Memory B cell (primary cell): ENCODE results near the gene EIF5AL1.
"Not testable (repeated sequence)": the region's sequence is repeated elsewhere in the genome, so short reads cannot be mapped to it uniquely, and the experiment has no call there.

Experiments used
- ATAC-seq: fragments of 150-1000 bp; cut with Tn5 transposase; 2 replicates; pipeline ENCODE4 v1.10.0; 2021; ENCODE audit warnings: low read depth, mild to moderate bottlenecking, moderate library complexity
- DNase-seq, 2 donors: peaks; one replicate each; pipeline ENCODE4 v3.0.0; 2022; ENCODE audit warnings: low spot score in 2 of 2
- H3K27ac Mint-ChIP-seq: one replicate; pipeline ENCODE4 v1.8.0; 2022; ENCODE audit warnings: mild to moderate bottlenecking, moderate library complexity, mixed read lengths
- H3K27me3 Mint-ChIP-seq: one replicate; pipeline ENCODE4 v1.8.0; 2022; ENCODE audit warnings: mixed read lengths
- H3K36me3 Mint-ChIP-seq: one replicate; pipeline ENCODE4 v1.8.0; 2022; ENCODE audit warnings: mild to moderate bottlenecking, mixed read lengths
- H3K4me1 Mint-ChIP-seq: one replicate; pipeline ENCODE4 v1.8.0; 2022; ENCODE audit warnings: mixed read lengths
- H3K4me3 Mint-ChIP-seq: one replicate; pipeline ENCODE4 v1.8.0; 2022; ENCODE audit warnings: mild to moderate bottlenecking, moderate library complexity, mixed read lengths
- H3K9me3 Mint-ChIP-seq: one replicate; pipeline ENCODE4 v1.8.0; 2022; ENCODE audit warnings: mixed read lengths

EIF5AL1 gene

DNA sequence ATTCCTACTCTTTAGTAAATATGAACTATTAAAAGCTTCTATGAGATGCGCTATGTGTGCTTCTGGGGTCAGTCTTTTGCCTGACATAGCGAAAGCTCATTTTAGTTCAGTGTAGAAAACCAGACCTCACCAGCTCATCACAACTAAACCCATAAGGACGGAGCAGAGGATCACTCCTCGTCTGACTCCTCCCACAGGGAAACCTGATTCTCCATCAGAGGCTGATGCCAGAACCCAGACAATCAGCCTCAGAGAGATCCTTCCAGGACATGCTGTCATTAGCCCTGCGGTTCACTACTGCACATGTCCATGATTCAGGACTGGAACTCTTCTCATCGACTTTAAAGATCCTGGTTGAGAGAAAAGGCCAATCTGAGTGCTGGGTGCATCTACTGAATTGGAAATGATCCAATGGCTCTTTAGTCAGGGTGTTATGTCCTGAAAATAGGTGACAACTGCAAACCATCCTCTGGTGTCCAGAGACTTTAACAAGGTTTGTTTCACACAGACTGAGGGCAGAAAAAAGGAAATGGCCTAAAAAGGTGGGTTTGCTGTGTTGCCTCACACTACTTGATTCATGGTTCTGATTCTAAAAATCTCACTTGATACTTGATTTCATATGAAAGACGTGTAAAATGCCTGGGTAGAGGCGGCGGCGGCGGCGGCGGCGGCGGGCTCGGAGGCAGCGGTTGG lies at the start of gene EIF5AL1:
Gene EIF5AL1 (plus strand): TSS at position 643 of the 693 bp plus-strand sequence. CDS start 117 bp downstream, outside the sequence.
- not testable (repeated sequence) for ATAC-seq, DNase-seq, H3K27ac Mint-ChIP-seq, H3K9me3 Mint-ChIP-seq, H3K4me3 Mint-ChIP-seq, H3K4me1 Mint-ChIP-seq, H3K27me3 Mint-ChIP-seq, H3K36me3 Mint-ChIP-seq

DNA sequence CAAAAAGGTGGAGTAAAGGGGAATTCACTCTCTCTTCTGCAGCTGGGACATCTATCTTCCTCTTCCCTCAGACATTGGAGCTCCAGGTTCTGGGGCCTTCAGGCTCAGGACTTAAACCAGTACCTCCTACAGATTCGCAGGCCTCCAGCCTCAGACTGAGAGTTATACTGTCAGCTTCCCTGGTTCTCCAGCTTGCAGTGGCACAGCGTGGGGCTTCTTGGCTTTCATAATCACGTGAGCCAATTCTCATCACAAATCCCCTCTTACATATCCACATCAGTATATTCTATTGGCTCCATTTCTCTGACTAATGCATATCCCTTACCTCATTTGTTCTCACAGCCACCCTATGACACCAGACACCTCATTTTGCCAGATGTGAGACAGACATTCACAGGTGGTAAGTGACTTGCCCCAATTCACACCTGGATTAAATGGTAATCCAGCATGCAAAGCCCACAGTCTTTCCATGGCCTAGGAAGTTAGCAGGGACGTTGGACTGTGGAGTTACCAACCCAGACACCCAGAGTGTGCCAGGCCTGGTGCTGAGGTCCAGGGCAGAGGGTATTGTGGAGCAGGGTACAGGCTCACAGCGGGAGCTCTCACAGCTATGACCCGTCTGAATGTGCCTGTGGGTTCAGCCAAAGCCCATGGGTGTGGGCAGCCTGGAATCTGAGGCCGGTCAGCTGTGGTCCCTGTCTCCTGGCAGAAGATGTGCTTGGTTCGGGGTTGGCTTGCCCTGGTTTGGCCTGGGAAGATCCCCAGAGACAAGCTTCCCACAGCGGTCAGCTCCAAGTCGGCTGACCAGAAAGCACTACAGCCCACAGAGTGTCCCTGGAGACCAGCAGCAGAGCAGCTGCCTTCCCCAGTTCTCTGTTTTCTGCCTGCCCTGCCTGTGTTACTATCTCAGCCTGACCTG lies 48.5 kb upstream of the EIF5AL1 start:
- peaks cover 3% of the 10 kb centered on the region for H3K4me1 Mint-ChIP-seq
- ATAC-seq (no peak), DNase-seq (no peak)
- H3K36me3 Mint-ChIP-seq, result no peaks in the 10 kb centered on the region
- no peaks in the 10 kb centered on the region for H3K9me3 Mint-ChIP-seq
- H3K27ac Mint-ChIP-seq, result no peak overlapping the region
- peaks cover 6% of the 10 kb centered on the region for H3K27me3 Mint-ChIP-seq
- H3K4me3 Mint-ChIP-seq, result no peak overlapping the region

DNA sequence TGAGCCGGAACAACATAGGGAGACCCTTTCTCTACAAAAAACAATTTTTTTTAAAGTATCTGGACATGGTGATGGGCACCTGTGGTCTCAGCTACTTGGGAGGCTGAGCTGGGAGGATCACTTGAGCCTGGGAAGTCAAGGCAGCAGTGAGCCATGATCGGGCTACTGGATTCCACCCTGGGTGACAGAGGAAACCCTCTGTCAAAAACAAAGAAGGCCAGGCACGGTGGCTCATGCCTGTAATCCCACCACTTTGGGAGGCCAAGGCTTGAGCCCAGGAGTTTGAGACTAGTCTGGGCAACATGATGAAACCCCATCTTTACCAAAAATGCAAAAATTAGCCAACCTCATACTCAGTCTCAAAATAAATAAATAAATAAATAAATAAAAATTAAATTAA lies 47.0 kb upstream of the EIF5AL1 start:
- DNase-seq (no peak), ATAC-seq (no peak)
- Mint-ChIP-seq H3K27me3 (peaks cover 4% of the 10 kb centered on the region), H3K36me3 (no peaks in the 10 kb centered on the region), H3K4me1 (peaks cover 2% of the 10 kb centered on the region), H3K9me3 (no peaks in the 10 kb centered on the region), H3K4me3 (no peak overlapping the region), H3K27ac (no peak overlapping the region)

DNA sequence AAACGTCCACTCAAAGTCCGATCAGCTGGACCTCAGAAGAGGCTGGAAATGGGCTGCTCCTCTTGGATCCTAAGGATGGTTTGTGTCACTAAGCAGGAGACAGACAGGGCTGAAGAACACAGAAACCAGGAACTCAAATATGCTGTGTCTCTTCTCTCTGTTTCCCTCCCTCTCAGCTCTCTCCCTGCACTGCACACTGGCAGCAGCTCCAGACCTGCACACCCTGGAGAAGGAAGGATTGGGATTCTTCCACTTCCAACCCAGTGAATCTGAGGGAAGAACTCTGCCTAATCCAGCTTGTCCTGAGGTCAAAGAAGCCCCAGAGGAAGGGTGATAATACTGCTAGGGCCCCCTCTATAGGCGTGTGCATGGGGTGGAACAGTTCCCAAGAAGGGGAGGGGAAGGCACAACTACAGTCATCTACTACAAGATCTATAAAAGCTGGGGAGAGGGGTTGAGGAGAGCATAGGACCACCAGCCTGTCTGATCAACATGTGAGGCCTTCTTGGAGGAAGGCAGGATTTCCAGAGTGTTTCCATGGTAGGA lies 44.2 kb upstream of the EIF5AL1 start:
- H3K27ac Mint-ChIP-seq, result no peak overlapping the region
- no peak overlapping the region for H3K4me3 Mint-ChIP-seq
- no peaks in the 10 kb centered on the region for H3K36me3 Mint-ChIP-seq
- peaks cover 2% of the 10 kb centered on the region for H3K4me1 Mint-ChIP-seq
- H3K9me3 Mint-ChIP-seq, result no peaks in the 10 kb centered on the region
- ATAC-seq, result no peak
- no peak for DNase-seq
- H3K27me3 Mint-ChIP-seq, result peaks cover 8% of the 10 kb centered on the region

DNA sequence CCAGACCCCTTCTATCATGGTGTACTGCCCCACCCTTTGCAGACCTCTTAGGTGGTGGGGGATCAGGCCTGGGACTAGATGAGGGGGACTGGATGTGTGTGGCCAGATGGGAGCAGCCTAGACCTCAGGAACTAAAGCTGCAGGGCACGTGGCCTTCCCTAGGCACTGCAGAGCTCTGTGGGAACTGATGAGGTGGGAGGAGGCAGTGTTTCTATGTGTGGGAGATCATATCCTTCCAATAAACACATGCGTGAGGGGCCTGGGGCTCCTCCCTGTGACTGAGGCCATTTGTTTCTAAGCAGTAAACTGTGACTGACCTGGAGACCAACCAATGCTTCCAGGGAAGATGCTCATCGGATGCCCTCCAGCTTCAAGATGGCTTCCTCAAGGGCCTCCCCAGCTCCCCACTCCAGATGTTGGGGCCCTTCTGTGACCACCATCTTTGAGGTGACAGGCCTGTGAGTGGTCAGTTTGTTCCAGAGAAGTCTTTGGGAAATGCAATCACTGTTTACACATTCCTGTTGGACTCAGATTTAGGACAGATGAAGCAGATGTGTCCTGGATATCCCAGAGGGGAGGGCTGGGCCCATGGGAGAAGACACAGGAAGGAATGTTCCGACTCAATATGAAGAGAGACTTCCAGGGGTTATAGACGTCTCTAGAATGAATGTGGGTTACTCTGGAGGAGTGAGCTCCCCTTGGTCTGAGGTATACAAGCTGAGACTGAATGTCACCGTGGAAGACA lies 43.3 kb upstream of the EIF5AL1 start:
- Mint-ChIP-seq H3K9me3 (no peaks in the 10 kb centered on the region), H3K27me3 (peaks cover 10% of the 10 kb centered on the region), H3K4me1 (peaks cover 2% of the 10 kb centered on the region), H3K36me3 (no peaks in the 10 kb centered on the region), H3K27ac (no peak overlapping the region), H3K4me3 (no peak overlapping the region)
- ATAC-seq (no peak), DNase-seq (no peak)

DNA sequence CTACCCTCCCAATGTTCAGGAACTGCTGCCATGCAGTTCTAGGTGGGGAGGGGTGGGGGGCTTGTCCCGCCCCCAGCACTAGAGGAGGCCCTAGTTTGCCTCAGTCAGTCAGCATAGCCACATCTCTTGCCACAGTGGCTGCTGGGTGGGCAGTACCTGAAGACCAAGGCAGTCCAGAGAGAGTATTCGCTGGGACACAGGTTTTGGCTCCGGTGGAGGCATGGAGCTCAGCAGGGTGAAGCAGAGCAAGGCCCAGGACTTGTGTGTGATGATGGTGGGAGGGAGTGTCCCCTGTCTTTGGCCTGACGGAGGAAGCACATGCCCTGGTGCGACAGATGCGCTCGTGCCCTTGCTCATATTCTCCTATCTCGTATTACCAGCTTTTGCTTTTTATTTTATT lies 42.2 kb upstream of the EIF5AL1 start:
- no peaks in the 10 kb centered on the region for H3K36me3 Mint-ChIP-seq
- ATAC-seq (no peak), DNase-seq (no peak)
- H3K27ac Mint-ChIP-seq, result no peak overlapping the region
- H3K4me1 Mint-ChIP-seq, result peaks cover 2% of the 10 kb centered on the region
- H3K27me3 Mint-ChIP-seq, result peaks cover 9% of the 10 kb centered on the region
- no peaks in the 10 kb centered on the region for H3K9me3 Mint-ChIP-seq
- H3K4me3 Mint-ChIP-seq, result no peak overlapping the region

DNA sequence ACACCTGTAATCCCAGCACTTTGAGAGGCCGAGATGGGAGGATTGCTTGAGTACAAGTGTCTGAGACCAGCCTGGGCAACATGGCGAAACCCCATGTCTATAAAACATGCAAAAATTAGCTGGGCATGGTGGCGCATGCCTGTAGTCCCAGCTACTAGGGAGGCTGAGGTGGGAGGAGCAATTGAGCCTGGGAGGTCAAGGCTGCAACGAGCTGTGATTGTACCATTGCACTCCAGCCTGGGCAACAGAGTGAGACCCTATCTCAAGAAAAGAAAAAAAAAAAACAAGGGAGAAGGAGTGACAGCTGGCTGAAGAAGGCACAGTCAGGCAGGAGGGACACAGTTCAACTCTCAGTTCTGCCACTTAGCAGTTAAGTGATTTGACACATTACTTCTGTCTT lies 40.6 kb upstream of the EIF5AL1 start:
- DNase-seq (no peak), ATAC-seq (no peak)
- no peak overlapping the region for H3K4me3 Mint-ChIP-seq
- H3K9me3 Mint-ChIP-seq, result no peaks in the 10 kb centered on the region
- H3K27ac Mint-ChIP-seq, result no peak overlapping the region
- peaks cover 14% of the 10 kb centered on the region for H3K27me3 Mint-ChIP-seq
- no peaks in the 10 kb centered on the region for H3K36me3 Mint-ChIP-seq
- peaks cover 2% of the 10 kb centered on the region for H3K4me1 Mint-ChIP-seq

DNA sequence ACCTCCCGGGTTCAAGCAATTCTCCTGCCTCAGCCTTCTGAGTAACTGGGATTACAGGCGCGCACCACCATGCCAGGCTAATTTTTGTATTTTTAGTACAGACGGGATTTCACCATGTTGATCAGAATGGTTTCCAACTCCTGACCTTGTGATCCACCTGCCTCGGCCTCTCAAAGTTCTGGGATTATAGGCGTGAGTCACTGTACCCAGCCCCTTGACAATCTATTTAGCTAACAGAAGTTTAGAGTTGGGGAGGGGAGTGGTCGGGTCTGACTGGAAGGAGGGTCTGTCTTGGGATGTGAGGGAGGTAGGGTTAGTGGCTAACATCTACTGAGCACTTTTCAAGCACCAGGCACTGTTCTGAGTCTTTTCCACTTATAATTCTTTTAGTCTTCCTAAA lies 39.9 kb upstream of the EIF5AL1 start:
- Mint-ChIP-seq H3K36me3 (no peaks in the 10 kb centered on the region), H3K4me1 (peaks cover 1% of the 10 kb centered on the region), H3K4me3 (no peak overlapping the region), H3K27me3 (peaks cover 15% of the 10 kb centered on the region), H3K27ac (no peak overlapping the region), H3K9me3 (no peaks in the 10 kb centered on the region)
- ATAC-seq (no peak), DNase-seq (no peak)

DNA sequence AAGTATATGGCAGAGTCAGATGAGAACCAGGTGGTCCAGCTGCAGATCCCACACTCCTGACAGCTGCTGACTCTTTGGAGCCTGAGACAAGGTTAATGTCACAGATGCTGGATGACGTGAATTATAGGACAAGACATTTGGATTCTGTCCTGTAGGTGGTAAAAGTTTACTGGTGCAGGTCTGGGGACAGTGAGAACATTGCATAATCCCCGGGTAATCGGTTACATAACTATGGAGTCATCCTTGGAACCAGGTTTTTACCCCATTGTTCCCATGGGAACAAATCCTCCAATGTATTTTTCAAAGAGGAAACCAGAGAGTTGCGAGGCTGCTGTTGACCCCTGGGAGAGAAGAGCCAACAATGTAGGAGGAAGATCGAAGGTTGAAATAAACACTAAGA lies 39.4 kb upstream of the EIF5AL1 start:
- ATAC-seq, result no peak

DNA sequence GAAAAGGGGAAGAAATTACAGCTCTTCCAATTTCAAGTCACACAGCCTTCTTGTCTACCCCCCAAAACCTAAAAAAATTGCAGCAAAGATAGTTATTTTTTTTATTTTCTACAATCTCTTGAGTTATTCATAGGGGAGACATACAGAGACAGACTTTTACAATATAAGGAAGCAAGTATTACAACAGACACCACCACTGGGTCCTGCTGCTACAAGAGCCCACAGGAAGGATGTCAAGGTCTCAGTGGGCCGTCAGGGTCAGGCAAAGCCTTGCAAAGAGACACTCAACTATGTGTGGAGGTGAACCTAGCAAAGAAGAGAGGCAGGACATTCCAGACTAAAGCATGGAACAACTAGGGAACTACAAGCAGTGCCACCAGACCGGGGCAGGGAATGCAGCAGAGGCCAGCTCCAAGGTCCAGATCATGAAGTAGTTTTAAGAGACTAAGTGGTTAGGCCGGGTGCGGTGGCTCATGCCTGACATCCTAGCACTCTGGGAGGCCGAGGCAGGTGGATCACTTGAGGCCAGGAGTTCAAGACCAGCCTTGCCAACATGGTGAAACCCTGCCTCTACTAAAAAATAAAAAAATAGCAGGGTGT lies 38.7 kb upstream of the EIF5AL1 start:
- Mint-ChIP-seq H3K4me1 (no peaks in the 10 kb centered on the region), H3K27ac (no peak overlapping the region), H3K36me3 (no peaks in the 10 kb centered on the region), H3K4me3 (no peak overlapping the region), H3K9me3 (no peaks in the 10 kb centered on the region), H3K27me3 (peaks cover 17% of the 10 kb centered on the region)
- ATAC-seq (no peak), DNase-seq (no peak)

More for the DNA sequence above, 39.4 kb upstream of the EIF5AL1 start:
- DNase-seq, result no peak
- Mint-ChIP-seq H3K36me3 (no peaks in the 10 kb centered on the region), H3K4me1 (no peaks in the 10 kb centered on the region), H3K4me3 (no peak overlapping the region), H3K27ac (no peak overlapping the region), H3K9me3 (no peaks in the 10 kb centered on the region), H3K27me3 (peaks cover 17% of the 10 kb centered on the region)

DNA sequence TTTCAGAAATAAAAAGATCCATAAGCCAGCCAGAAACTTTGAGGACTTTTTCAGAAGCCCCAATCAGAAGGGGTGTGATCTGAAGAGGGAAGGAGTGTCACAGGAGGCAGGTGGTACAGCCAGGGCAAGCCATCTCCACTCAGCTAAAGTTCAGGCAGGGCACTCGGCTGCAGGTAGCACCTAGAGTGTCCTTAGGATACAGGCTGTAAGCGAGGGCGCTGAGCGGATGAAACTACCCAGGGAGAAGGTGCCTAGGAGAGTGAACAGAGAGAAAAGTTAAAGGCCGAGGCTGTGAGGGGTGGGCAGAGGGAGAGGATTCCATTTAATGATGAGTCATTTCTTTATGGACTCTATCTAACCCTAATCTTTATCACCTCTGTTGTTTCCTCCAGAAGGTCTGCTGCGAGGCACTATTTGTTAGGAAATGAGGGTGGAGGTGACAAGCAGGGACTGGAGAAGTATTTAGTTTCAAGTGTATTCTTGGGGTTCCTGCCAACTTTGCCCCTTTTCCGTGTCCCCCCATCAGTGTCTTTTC lies 37.1 kb upstream of the EIF5AL1 start:
- peaks cover 4% of the 10 kb centered on the region for H3K9me3 Mint-ChIP-seq
- no peaks in the 10 kb centered on the region for H3K4me1 Mint-ChIP-seq
- no peaks in the 10 kb centered on the region for H3K36me3 Mint-ChIP-seq
- H3K27ac Mint-ChIP-seq, result no peak overlapping the region
- ATAC-seq (no peak), DNase-seq (no peak)
- no peak overlapping the region for H3K4me3 Mint-ChIP-seq
- H3K27me3 Mint-ChIP-seq, result peaks cover 19% of the 10 kb centered on the region

DNA sequence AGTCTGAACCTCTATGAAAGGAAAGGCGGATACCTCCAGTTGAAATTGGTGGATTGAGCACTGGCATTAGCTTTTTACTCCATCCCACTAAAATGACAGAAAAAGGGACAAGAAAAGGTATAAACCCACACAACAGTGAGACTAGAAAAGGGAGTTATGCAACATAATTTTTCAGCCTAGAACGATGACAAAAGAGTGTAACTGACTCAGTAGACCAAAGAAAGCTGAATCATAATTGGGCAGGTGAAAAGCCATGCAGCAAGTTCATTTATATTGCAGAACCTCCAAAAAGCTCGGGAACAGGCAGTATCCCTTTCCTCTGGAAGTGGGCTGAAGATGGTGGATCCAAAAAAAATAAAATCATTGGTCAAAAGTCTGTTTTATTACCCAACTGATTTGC lies 36.5 kb upstream of the EIF5AL1 start:
- H3K9me3 Mint-ChIP-seq, result peaks cover 4% of the 10 kb centered on the region
- DNase-seq, result no peak
- no peaks in the 10 kb centered on the region for H3K36me3 Mint-ChIP-seq
- no peak for ATAC-seq
- no peak overlapping the region for H3K4me3 Mint-ChIP-seq
- no peak overlapping the region for H3K27ac Mint-ChIP-seq
- H3K27me3 Mint-ChIP-seq, result peaks cover 19% of the 10 kb centered on the region
- no peaks in the 10 kb centered on the region for H3K4me1 Mint-ChIP-seq

DNA sequence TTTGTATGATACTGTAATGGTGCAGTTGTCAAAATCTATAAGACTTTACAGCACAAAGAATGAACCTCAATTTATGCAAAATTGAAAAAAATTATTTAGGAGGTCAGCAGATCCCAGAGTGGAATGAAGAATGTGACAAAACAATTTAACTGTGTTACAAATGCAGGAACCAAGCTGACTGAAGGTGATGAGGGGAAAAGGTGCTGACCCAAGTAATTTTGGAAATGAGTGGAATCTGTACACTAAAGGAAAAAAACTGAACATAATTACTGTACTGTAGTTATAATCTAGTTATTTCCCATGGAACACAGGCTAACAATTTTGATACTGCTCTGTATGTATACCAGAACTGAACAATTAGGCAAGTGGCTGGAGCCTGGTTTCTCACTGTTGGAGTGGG lies 35.7 kb upstream of the EIF5AL1 start:
- no peak overlapping the region for H3K27ac Mint-ChIP-seq
- peaks cover 17% of the 10 kb centered on the region for H3K27me3 Mint-ChIP-seq
- no peaks in the 10 kb centered on the region for H3K4me1 Mint-ChIP-seq
- no peak for ATAC-seq
- no peak overlapping the region for H3K4me3 Mint-ChIP-seq
- DNase-seq, result no peak
- peaks cover 6% of the 10 kb centered on the region for H3K9me3 Mint-ChIP-seq
- no peaks in the 10 kb centered on the region for H3K36me3 Mint-ChIP-seq
